Osteoblast (primary cell): ENCODE measurements around the gene OR4N5. TPM values are rescaled to one million over a fixed set of nuclear protein-coding genes. Genes with fewer than 3 reads are reported as not detected.

ENCODE experiments used
- DNase-seq: peaks from one replicate; pipeline ENCODE4 v3.0.0; 2011; ENCODE audit warnings: low spot score, mixed read lengths; ENCODE audit not compliant: insufficient read length; ENCODE audit errors: missing footprints
- H2AFZ ChIP-seq: 2 replicates; pipeline ENCODE4 v1.6.0; 2011; ENCODE audit warnings: mild to moderate bottlenecking, low read length
- H3K27ac ChIP-seq: 2 replicates; pipeline ENCODE4 v1.5.1; 2011; ENCODE audit warnings: mild to moderate bottlenecking, low read depth, low read length, moderate library complexity
- H3K27me3 ChIP-seq: 2 replicates; pipeline ENCODE4 v1.6.0; 2012; ENCODE audit warnings: mild to moderate bottlenecking, control low read depth, inconsistent platforms, low read length, moderate library complexity; ENCODE audit not compliant: insufficient read depth
- H3K36me3 ChIP-seq: 2 replicates; pipeline ENCODE4 v1.5.1; 2011; ENCODE audit warnings: mild to moderate bottlenecking, low read length, control low read depth, moderate library complexity; ENCODE audit not compliant: insufficient read depth
- H3K4me1 ChIP-seq: 2 replicates; pipeline ENCODE4 v1.5.1; 2011; ENCODE audit warnings: mild to moderate bottlenecking, low read length, control low read depth, moderate library complexity; ENCODE audit not compliant: insufficient read depth
- H3K4me2 ChIP-seq: 2 replicates; pipeline ENCODE4 v1.6.0; 2011; ENCODE audit warnings: mild to moderate bottlenecking, low read length; ENCODE audit not compliant: insufficient read depth
- H3K4me3 ChIP-seq: fragments of 200-600 bp; sonication (generic); 3 replicates; pipeline ENCODE4 v1.5.1; 2012; ENCODE audit warnings: mild to moderate bottlenecking, low read length, inconsistent platforms; ENCODE audit not compliant: insufficient read depth
- H3K79me2 ChIP-seq: 2 replicates; pipeline ENCODE4 v1.6.0; 2012; ENCODE audit warnings: mild to moderate bottlenecking, low read length, control low read depth, inconsistent platforms; ENCODE audit not compliant: insufficient read depth
- H3K9me3 ChIP-seq: 2 replicates; pipeline ENCODE4 v1.5.1; 2011; ENCODE audit warnings: low read depth, low read length, control low read depth
- H4K20me1 ChIP-seq: 2 replicates; pipeline ENCODE4 v1.6.0; 2012; ENCODE audit warnings: mild to moderate bottlenecking, low read length, control low read depth; ENCODE audit not compliant: insufficient read depth
- small RNA-seq: library from RNA; depleted of rRNA; stranded (forward); fragments of <200 nt; gene quantifications from one replicate; pipeline ENCODE3, GENCODE V24; 2012
- total RNA-seq: library from RNA; depleted of rRNA; stranded (reverse); fragments of >200 nt; gene quantifications from 2 replicates; pipeline ENCODE4 v1.2.3, GENCODE V29; 2012
- TF ChIP-seq, protein P1 (sequence below): IDR thresholded peaks from 2 replicates; pipeline ENCODE4 v1.5.1; 2011; ENCODE audit warnings: mild to moderate bottlenecking, low read depth, low read length, moderate library complexity; ENCODE audit errors: extremely low read depth

Gene OR4N5
- total RNA-seq, 1 donor, result not detected

DNA sequence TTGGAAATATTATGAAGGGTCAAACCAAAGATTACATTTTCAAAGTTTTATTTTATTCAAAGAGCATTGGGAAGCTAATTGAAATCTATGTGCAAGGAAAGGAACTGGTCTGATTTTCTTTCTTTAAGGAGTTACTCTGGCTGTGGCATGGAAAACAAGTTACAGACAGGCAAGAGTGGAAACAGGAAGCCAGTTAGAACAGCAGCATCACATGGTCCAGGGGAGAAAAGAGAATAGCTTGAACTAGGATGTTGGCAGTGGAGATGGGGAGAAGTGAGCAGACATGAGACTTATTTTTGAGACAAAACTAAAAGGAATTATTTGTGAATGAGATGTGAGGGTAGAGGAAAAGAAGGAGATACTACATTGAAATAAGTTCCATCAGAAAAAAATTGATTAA is 55.5 kb downstream of the OR4N5 start:
- H2AFZ ChIP-seq, result no peak overlapping the region
- no peaks in the 10 kb centered on the region for H3K36me3 ChIP-seq
- H3K27ac ChIP-seq, result no peak overlapping the region
- H3K27me3 ChIP-seq, result no peaks in the 10 kb centered on the region
- TF ChIP-seq, protein P1, sequence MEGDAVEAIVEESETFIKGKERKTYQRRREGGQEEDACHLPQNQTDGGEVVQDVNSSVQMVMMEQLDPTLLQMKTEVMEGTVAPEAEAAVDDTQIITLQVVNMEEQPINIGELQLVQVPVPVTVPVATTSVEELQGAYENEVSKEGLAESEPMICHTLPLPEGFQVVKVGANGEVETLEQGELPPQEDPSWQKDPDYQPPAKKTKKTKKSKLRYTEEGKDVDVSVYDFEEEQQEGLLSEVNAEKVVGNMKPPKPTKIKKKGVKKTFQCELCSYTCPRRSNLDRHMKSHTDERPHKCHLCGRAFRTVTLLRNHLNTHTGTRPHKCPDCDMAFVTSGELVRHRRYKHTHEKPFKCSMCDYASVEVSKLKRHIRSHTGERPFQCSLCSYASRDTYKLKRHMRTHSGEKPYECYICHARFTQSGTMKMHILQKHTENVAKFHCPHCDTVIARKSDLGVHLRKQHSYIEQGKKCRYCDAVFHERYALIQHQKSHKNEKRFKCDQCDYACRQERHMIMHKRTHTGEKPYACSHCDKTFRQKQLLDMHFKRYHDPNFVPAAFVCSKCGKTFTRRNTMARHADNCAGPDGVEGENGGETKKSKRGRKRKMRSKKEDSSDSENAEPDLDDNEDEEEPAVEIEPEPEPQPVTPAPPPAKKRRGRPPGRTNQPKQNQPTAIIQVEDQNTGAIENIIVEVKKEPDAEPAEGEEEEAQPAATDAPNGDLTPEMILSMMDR, result no peak
- H3K4me2 ChIP-seq, result no peak overlapping the region
- no peaks in the 10 kb centered on the region for H4K20me1 ChIP-seq
- H3K79me2 ChIP-seq, result no peaks in the 10 kb centered on the region
- H3K9me3 ChIP-seq, result no peaks in the 10 kb centered on the region
- no peaks in the 10 kb centered on the region for H3K4me1 ChIP-seq
- DNase-seq, result no peak
- no peak overlapping the region for H3K4me3 ChIP-seq

Small RNA genes within 50 kb of the gene (small RNA-seq; reads per million reads assigned to genes)
- gene GTF2IP22 (not detected), gene RNA5SP380 (not detected)

Other genes starting within 250 kb of the OR4N5 start
- not detected in 2 replicates for gene OR4K5, start 218.2 kb upstream of the OR4N5 start, total RNA-seq
- not detected in 2 replicates for gene OR4K1, start 207.9 kb upstream of the OR4N5 start, total RNA-seq
- gene OR4K15, start 163.2 kb upstream of the OR4N5 start, total RNA-seq, result not detected in 2 replicates
- not detected in 2 replicates for gene OR4Q2, start 136.7 kb upstream of the OR4N5 start, total RNA-seq
- not detected in 2 replicates for gene OR4K14, start 119.5 kb upstream of the OR4N5 start, total RNA-seq
- gene OR4K13, start 102.8 kb upstream of the OR4N5 start, total RNA-seq, result not detected in 2 replicates
- gene OR4L1, start 78.8 kb upstream of the OR4N5 start, total RNA-seq, result not detected in 2 replicates
- gene OR4K17, start 28.1 kb upstream of the OR4N5 start, total RNA-seq, result not detected in 2 replicates
- not detected in 2 replicates for gene OR11G2, start 52.1 kb downstream of the OR4N5 start, total RNA-seq
- not detected in 2 replicates for gene OR11H6, start 84.9 kb downstream of the OR4N5 start, total RNA-seq
- not detected in 2 replicates for gene OR11H7, start 90.2 kb downstream of the OR4N5 start, total RNA-seq
- gene OR11H4, start 100.5 kb downstream of the OR4N5 start, total RNA-seq, result not detected in 2 replicates
- gene TTC5, start 167.1 kb downstream of the OR4N5 start, total RNA-seq, result 17.7 and 18.5 TPM in 2 replicates
- gene CCNB1IP1, start 194.5 kb downstream of the OR4N5 start, total RNA-seq, result 42.7 and 45.4 TPM in 2 replicates
- 5.8 and 8.0 TPM in 2 replicates for gene PARP2, start 204.8 kb downstream of the OR4N5 start, total RNA-seq